HEK293 (cell line): Measurements from ENCODE around the gene LDLRAD4.

ENCODE experiments used
- CTCF ChIA-PET: fragments of 350-600 bp; formaldehyde crosslinking; extraction: SDS; loops from one replicate; lab custom pipeline; 2021; ENCODE audit warnings: antibody characterized with exemption; lab: Yijun Ruan, JAX
- POLR2A ChIA-PET: fragments of 300-600 bp; formaldehyde crosslinking; extraction: SDS; loops from one replicate; lab custom pipeline; 2020; ENCODE audit warnings: antibody characterized with exemption, inconsistent platforms; lab: Yijun Ruan, JAX
- H3K27ac ChIP-seq: fragments of 200-500 bp; sonication (Bioruptor generic); 2 replicates; pipeline ENCODE4 v1.5.1; 2014; ENCODE audit warnings: low read depth, low read length, control low read depth, inconsistent platforms; ENCODE audit errors: extremely low read depth
- H3K36me3 ChIP-seq, 2 experiments: fragments of 200-500 bp in 1 of 2; sonication (Bioruptor generic) in 1 of 2; 1 replicate in 1 of 2; 2 replicates in 1 of 2; pipeline ENCODE4 v1.5.1; 2014 to 2017; ENCODE audit warnings: inconsistent platforms in 2 of 2, low read length in 2 of 2; ENCODE audit not compliant: control insufficient read depth in 2 of 2, insufficient read depth in 1 of 2
- H3K4me1 ChIP-seq: fragments of 200-500 bp; sonication (Bioruptor generic); 2 replicates; pipeline ENCODE4 v1.5.1; 2014; ENCODE audit warnings: mild to moderate bottlenecking, low read length, inconsistent platforms; ENCODE audit not compliant: control insufficient read depth, insufficient read depth
- H3K4me3 ChIP-seq: 2 replicates; pipeline ENCODE4 v1.5.1; 2011; ENCODE audit warnings: low read depth, mild to moderate bottlenecking, control low read depth, low read length, moderate library complexity
- H3K9me3 ChIP-seq: fragments of 200-500 bp; sonication (Bioruptor generic); 2 replicates; pipeline ENCODE4 v1.5.1; 2014; ENCODE audit warnings: low read depth, low read length, inconsistent platforms; ENCODE audit not compliant: control insufficient read depth, insufficient read depth
- KLF1 ChIP-seq: fragments of 450-650 bp; formaldehyde crosslinking; IDR thresholded peaks from 2 replicates; pipeline ENCODE4 v1.5.1; 2016; ENCODE audit warnings: missing biosample characterization, missing genetic modification characterization
- KLF16 ChIP-seq: fragments of 450-650 bp; formaldehyde crosslinking; IDR thresholded peaks from 2 replicates; pipeline ENCODE4 v1.5.1; 2017; ENCODE audit warnings: missing biosample characterization, missing genetic modification characterization
- SP7 ChIP-seq: fragments of 450-650 bp; formaldehyde crosslinking; IDR thresholded peaks from 2 replicates; pipeline ENCODE4 v1.5.1; 2016; ENCODE audit warnings: missing biosample characterization, missing genetic modification characterization
- ZBTB17 ChIP-seq: fragments of 450-650 bp; formaldehyde crosslinking; IDR thresholded peaks from 2 replicates; pipeline ENCODE4 v1.5.1; 2016; ENCODE audit warnings: missing biosample characterization, missing genetic modification characterization
- ZBTB49 ChIP-seq: fragments of 450-650 bp; formaldehyde crosslinking; IDR thresholded peaks from 2 replicates; pipeline ENCODE4 v1.5.1; 2016; ENCODE audit warnings: missing biosample characterization, missing genetic modification characterization, low read depth
- ZIC2 ChIP-seq: fragments of 450-650 bp; formaldehyde crosslinking; IDR thresholded peaks from 2 replicates; pipeline ENCODE4 v1.5.1; 2016; ENCODE audit warnings: missing biosample characterization, missing genetic modification characterization
- ZNF155 ChIP-seq: fragments of 450-650 bp; formaldehyde crosslinking; IDR thresholded peaks from 2 replicates; pipeline ENCODE4 v1.5.1; 2016; ENCODE audit warnings: missing biosample characterization, missing genetic modification characterization
- ZNF37A ChIP-seq: fragments of 450-650 bp; IDR thresholded peaks from 2 replicates; pipeline ENCODE4 v1.5.1; 2018; ENCODE audit warnings: missing biosample characterization, missing genetic modification characterization
- ZNF473 ChIP-seq: fragments of 450-650 bp; formaldehyde crosslinking; IDR thresholded peaks from 2 replicates; pipeline ENCODE4 v1.5.1; 2017; ENCODE audit warnings: missing biosample characterization, missing genetic modification characterization
- ZNF560 ChIP-seq: fragments of 450-650 bp; formaldehyde crosslinking; IDR thresholded peaks from 2 replicates; pipeline ENCODE4 v1.5.1; 2017; ENCODE audit warnings: missing biosample characterization, missing genetic modification characterization, borderline replicate concordance
- ZNF660 ChIP-seq: fragments of 450-650 bp; IDR thresholded peaks from 2 replicates; pipeline ENCODE4 v1.5.1; 2018; ENCODE audit warnings: missing biosample characterization, mild to moderate bottlenecking, missing genetic modification characterization
- ZNF677 ChIP-seq: fragments of 450-650 bp; IDR thresholded peaks from 2 replicates; pipeline ENCODE4 v1.5.0; 2018; ENCODE audit warnings: missing biosample characterization, mild to moderate bottlenecking, missing genetic modification characterization, moderate library complexity
- ZNF76 ChIP-seq: fragments of 450-650 bp; formaldehyde crosslinking; IDR thresholded peaks from 2 replicates; pipeline ENCODE4; 2016; ENCODE audit warnings: low read depth, missing biosample characterization, missing genetic modification characterization, borderline replicate concordance
- TF ChIP-seq, protein P1 (sequence below): fragments of 450-650 bp; formaldehyde crosslinking; optimal IDR thresholded peaks from 2 replicates; pipeline ENCODE3; 2016; ENCODE audit warnings: missing biosample characterization, mild to moderate bottlenecking, missing genetic modification characterization
- TF ChIP-seq, protein P2 (sequence below): sonication (generic); formaldehyde crosslinking; IDR thresholded peaks from 2 replicates; pipeline ENCODE4 v1.8.1; 2022; ENCODE audit warnings: mild to moderate bottlenecking, moderate library complexity, missing genetic modification reagents
- TF ChIP-seq, protein P3 (sequence below): fragments of 450-650 bp; formaldehyde crosslinking; conservative IDR thresholded peaks from 2 replicates; pipeline ENCODE4 v1.5.1; 2016; ENCODE audit warnings: low read depth, missing biosample characterization, missing genetic modification characterization
- TF ChIP-seq, protein P4 (sequence below): fragments of 450-650 bp; formaldehyde crosslinking; IDR thresholded peaks from 2 replicates; pipeline ENCODE4 v1.5.1; 2017; ENCODE audit warnings: missing biosample characterization, mild to moderate bottlenecking, missing genetic modification characterization, moderate library complexity

LDLRAD4 gene

DNA sequence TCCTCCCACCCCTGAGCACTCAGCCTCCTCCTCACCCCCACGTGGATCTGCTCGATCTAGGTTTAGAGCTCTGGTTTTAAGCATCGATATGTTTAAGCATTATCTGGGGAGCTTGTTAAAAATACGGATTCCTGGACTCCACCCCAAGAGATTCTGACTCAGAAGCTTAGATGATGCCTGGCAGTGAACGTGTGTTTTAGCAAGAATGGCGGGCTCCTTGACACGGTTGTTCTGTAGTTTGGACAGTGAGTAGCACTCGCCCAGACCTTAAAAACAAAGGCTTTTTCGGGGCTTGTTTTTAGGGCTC is 47.3 kb downstream of the LDLRAD4 start (continued):
- TF ChIP-seq ZBTB49 (tag by site-specific recombination): no peak
- TF ChIP-seq ZNF560 (tag by site-specific recombination): no peak
- no peak for TF ChIP-seq SP7 (tag by site-specific recombination)

GRCh38 chr18:13266218-13267100 is 47.9 kb downstream of the LDLRAD4 start:
- Histone ChIP-seq H3K4me3 (no peak overlapping the region), H3K27ac (no peak overlapping the region), H3K9me3 (no peaks in the 10 kb centered on the region), H3K36me3 (no peaks in the 10 kb centered on the region), H3K4me1 (peaks cover 9% of the 10 kb centered on the region)
- ChIA-PET CTCF (interaction anchor here (0.7 kb wide), 1 partner anchor 543 kb away, joined by 3 read pairs; no protein-coding TSS in a partner anchor), POLR2A (no interaction called here)
- TF ChIP-seq ZNF677 (tag by site-specific recombination): no peak
- no peak for TF ChIP-seq ZNF473 (tag by site-specific recombination)
- TF ChIP-seq, protein P1, sequence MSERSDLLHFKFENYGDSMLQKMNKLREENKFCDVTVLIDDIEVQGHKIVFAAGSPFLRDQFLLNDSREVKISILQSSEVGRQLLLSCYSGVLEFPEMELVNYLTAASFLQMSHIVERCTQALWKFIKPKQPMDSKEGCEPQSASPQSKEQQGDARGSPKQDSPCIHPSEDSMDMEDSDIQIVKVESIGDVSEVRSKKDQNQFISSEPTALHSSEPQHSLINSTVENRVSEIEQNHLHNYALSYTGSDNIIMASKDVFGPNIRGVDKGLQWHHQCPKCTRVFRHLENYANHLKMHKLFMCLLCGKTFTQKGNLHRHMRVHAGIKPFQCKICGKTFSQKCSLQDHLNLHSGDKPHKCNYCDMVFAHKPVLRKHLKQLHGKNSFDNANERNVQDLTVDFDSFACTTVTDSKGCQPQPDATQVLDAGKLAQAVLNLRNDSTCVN (tag by site-specific recombination): no peak
- TF ChIP-seq ZNF37A (tag by site-specific recombination): no peak
- no peak for TF ChIP-seq ZBTB17
- TF ChIP-seq ZNF76 (tag by site-specific recombination): no peak
- TF ChIP-seq, protein P2, sequence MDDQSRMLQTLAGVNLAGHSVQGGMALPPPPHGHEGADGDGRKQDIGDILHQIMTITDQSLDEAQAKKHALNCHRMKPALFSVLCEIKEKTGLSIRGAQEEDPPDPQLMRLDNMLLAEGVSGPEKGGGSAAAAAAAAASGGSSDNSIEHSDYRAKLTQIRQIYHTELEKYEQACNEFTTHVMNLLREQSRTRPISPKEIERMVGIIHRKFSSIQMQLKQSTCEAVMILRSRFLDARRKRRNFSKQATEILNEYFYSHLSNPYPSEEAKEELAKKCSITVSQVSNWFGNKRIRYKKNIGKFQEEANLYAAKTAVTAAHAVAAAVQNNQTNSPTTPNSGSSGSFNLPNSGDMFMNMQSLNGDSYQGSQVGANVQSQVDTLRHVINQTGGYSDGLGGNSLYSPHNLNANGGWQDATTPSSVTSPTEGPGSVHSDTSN: no peak
- TF ChIP-seq ZNF660 (tag by site-specific recombination): no peak
- no peak for TF ChIP-seq ZNF155
- TF ChIP-seq, protein P3, sequence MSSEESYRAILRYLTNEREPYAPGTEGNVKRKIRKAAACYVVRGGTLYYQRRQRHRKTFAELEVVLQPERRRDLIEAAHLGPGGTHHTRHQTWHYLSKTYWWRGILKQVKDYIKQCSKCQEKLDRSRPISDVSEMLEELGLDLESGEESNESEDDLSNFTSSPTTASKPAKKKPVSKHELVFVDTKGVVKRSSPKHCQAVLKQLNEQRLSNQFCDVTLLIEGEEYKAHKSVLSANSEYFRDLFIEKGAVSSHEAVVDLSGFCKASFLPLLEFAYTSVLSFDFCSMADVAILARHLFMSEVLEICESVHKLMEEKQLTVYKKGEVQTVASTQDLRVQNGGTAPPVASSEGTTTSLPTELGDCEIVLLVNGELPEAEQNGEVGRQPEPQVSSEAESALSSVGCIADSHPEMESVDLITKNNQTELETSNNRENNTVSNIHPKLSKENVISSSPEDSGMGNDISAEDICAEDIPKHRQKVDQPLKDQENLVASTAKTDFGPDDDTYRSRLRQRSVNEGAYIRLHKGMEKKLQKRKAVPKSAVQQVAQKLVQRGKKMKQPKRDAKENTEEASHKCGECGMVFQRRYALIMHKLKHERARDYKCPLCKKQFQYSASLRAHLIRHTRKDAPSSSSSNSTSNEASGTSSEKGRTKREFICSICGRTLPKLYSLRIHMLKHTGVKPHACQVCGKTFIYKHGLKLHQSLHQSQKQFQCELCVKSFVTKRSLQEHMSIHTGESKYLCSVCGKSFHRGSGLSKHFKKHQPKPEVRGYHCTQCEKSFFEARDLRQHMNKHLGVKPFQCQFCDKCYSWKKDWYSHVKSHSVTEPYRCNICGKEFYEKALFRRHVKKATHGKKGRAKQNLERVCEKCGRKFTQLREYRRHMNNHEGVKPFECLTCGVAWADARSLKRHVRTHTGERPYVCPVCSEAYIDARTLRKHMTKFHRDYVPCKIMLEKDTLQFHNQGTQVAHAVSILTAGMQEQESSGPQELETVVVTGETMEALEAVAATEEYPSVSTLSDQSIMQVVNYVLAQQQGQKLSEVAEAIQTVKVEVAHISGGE (tag by site-specific recombination): no peak
- no peak for TF ChIP-seq KLF1 (tag by site-specific recombination)
- TF ChIP-seq, protein P4, sequence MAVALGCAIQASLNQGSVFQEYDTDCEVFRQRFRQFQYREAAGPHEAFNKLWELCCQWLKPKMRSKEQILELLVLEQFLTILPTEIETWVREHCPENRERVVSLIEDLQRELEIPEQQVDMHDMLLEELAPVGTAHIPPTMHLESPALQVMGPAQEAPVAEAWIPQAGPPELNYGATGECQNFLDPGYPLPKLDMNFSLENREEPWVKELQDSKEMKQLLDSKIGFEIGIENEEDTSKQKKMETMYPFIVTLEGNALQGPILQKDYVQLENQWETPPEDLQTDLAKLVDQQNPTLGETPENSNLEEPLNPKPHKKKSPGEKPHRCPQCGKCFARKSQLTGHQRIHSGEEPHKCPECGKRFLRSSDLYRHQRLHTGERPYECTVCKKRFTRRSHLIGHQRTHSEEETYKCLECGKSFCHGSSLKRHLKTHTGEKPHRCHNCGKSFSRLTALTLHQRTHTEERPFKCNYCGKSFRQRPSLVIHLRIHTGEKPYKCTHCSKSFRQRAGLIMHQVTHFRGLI (tag by site-specific recombination): no peak
- no peak for TF ChIP-seq KLF16 (tag by site-specific recombination)
- TF ChIP-seq ZIC2 (tag by site-specific recombination): no peak
